HG02970 (cell line): ENCODE results near the gene SRRM5.
A peak's percentile ranks its signal among the peaks of the same experiment; 100 is the strongest.

Source experiments
- ATAC-seq: cut with Tn5 transposase; IDR thresholded peaks from one replicate; pipeline ENCODE4 v1.9.1; 2021; ENCODE audit warnings: mild to moderate bottlenecking, moderate library complexity, moderate number of reproducible peaks; ENCODE audit not compliant: unreplicated experiment, low FRiP score

SRRM5 gene

GRCh38 chr19:43610493-43610892 is 1.4 kb upstream of the SRRM5 start:
- no peak for ATAC-seq

DNA sequence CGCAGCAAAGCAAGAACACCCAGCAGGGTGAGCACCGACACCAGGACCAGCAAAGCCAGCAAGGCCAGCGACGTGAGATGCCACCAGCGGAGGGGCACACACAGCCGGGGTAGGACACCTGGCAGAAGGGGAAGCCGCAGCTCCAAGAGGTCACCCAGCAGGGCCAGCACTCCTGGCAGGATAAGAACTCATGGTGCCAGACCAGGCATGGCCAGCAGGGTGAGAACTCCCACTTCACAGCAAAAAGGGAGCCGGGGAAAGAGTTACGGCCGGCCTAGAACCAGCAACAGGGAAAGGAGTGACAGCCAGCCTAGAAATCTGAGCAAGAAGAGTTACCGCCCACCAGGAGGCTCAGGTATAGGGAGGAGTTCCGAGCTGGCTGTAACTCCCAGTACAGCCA is 486 bp downstream of the SRRM5 start:
- no peak for ATAC-seq

DNA sequence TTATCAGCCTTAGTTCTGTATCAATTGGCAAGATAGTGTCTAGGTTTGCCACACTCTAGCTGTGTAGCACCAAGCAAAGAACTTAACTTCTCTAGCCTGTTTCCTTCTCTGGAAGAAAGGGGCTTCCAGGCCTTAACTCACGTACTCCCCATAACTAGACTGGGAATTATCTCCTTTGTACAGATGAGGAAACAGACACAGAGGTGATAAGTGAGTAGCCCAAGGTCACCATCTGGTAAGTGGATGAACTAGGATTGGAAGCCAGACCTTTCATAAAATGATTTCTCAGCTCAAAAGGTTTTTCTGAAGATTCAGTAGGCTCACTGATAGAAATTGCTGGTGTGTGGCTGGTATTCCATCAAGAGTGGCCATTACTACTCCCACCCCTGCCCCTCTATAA is 4.4 kb downstream of the SRRM5 start:
- no peak for ATAC-seq

DNA sequence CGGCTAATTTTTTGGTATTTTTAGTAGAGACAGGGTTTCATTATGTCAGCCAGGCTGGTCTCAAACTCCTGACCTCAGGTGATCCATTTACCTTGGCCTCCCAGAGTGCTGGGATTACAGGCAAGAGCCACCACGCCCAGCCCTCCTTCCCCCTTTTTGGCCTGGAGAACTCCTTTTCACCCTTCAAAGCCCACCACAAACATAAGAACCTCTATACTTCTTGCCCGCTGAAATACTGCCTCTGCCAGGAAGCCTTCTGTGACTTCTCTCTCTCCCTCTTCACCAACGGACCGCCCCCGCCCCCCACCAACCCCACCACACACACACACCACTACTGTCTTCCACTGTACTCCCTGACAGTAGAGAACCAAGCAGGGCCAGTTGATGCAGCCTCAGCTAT is 5.1 kb downstream of the SRRM5 start:
- ATAC-seq: no peak

- no peak for ATAC-seq
Observed at GRCh38 chr19:43618921-43619261, 7.0 kb downstream of the SRRM5 start.

DNA sequence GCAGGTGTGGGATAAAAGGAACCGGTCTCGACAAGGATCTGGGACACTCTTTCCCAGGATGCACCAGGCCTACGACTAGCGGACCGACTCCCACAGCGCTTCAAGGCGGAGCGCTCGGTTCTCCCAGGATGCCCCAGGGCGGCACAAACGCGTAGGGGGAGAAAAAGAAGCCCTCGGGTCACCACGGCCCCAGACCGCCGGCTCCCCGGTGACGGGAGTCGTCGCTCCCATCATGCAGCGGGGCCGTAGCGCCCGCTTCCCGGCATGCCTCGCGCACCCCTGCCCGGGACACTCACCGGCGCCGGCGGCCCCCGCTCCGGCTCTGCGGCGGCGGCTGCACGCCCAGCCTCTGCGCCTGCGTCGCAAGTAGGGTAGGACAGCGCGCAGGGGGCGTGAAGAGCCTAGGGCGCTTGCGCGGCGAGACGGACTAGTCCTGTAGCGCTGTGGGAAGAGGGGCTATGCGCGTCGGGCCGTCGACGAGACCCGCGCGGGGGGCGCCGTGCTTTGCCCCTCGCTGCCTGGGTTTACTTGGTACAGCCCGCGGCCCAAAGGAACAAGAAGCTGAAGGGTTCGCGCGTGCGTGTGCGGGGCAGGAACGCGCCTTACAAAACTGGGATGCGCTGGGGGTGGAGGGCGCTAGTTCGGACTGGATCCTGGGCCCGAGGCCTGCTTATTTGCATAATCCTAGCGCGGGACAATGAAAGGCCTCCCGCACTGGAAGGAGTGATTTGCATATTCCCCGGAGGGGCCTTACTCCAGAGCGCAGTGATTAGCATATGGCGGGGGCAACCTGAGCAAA is 7.6 kb downstream of the SRRM5 start, which contains the start of gene ZNF428:
Gene ZNF428 (minus strand): TSS at position 368 of the 799 bp plus-strand sequence. CDS start 5,325 bp downstream, outside the sequence.
- peak; percentile 74 for ATAC-seq

DNA sequence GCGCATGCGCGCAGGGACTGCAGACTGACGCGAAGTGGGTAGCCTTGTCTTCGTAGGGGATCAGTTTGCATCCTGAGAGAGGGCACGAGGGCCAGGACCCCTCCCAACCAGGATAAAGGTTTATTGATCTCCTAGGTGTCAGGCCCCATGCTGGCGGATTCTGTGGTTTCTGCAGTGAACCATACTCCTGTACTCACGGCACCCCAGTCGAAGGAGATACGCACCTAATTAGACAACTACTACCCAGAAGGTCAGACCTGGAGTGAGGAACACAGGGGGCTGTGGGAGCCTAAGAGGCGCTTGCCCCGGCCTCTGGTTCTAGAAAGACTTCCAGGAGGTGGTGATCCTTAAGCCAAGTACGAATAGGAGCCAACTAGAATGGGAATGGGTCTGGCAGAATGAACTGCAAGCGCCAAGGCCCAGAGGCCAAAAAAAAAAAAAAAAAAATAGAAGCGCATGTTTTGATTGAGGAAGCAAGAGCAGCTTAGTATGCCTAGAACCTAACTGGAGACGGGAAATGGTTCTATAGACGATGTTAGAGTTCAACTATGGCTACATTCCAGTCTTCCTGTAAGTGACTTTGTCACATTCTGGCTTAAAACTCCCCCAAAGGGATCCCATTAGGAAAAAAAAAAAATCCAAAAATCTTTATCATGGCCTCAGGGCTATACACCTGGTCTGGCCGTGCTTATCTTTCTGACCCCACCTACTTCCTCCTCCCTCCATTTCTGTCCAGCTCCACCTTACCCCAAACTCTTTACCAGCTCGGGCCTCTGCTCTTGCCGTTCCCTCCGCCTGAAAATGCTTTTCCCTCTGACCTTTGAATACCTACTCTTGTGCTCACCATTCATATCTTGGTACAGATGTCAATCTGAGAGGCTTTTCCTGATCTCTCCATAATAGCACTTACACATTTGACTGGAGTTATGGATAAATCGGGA is 8.4 kb downstream of the SRRM5 start:
- ATAC-seq: no peak

GRCh38 chr19:43622070-43622469 is 10.2 kb downstream of the SRRM5 start:
- no peak for ATAC-seq

DNA sequence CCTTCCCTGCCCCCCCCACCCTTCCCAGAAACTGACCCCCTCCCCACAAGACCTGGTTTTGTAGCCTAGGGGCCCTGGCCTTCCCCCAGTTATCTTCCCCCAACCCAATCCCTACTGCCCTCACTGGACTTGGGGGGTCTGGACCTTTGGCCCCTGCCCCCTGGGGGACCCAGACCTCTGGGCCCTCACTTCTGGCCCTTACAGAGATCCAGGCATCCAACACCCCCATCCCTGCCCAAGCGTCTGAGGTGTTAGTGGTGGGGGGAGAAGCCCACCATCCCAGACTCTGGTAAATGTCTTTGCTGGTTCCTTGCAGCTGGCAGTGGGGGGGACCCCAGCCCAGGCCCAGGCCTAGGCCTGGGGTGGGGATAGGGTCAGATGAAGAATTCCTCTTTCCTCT is 11.1 kb downstream of the SRRM5 start:
- no peak for ATAC-seq

DNA sequence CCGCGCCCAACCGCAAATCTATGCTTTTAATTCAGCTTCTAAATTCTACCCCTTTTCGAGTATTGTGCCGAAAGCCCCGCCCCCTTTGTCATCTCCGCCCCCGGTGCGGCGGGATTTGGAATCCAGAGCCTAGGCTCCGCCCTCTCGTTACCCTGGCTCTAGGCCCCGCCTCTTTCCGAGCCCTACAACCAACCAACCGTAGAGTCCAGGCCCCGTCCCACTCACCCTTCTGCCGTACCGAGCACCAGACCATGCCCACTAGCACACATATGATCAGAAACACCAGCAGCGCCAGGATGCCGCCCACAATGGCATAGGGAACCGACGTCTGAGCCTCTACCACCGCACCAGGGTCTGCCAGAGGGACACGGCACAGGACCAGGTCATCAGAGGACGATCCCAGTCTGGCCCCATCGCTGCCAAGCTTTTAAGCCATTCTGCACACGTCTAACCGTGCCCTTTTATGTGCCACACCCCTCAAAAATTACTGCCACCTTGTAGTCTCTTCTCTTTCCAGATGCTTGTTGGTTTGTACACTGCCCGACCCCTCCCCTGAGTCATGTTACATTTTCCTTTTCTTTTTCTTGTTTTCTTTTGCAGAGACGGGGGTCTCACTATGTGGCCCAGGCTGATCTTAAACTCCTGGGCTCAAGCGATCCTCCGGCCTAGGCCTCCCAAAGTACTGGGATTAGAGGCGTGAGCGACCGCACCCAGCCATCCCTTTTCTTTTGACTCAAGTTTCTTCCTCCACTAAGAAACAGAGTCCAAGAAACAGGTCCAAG is 12.2 kb downstream of the SRRM5 start:
- ATAC-seq: no peak

GRCh38 chr19:43624933-43625332 is 13.0 kb downstream of the SRRM5 start:
- ATAC-seq: no peak

DNA sequence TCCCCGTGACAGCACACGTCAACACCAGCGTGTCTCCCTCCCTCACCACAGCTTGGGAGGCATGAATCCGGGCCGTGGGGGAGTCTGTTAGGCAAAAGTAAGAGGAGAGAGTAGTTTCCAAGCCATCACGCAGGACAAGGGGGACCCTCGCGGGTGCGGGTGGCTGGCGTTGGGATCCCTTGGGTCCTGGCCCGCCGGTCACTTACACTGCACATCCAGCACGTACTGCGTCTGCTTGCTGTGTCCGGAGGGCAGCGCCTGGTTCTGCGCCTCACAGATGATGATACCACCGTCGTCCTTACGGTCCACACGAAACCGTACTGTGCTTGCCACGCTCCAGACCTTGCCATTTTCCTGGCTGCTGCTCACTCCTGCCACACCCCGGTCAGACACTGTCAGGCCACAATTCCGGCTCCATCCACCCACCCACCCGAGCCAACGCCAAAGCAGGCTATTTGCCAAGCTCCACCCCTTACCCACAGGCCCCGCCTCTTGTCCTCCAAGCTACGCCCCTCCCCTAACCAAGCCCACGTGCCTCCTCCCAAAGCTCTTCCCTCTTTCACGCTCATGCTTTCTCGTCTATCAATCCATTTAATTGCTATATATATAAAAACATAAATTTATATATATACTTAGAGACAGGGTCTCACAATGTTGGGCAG is 14.2 kb downstream of the SRRM5 start:
- no peak for ATAC-seq

- ATAC-seq: no peak
Observed at GRCh38 chr19:43626838-43627237, 14.9 kb downstream of the SRRM5 start.

DNA sequence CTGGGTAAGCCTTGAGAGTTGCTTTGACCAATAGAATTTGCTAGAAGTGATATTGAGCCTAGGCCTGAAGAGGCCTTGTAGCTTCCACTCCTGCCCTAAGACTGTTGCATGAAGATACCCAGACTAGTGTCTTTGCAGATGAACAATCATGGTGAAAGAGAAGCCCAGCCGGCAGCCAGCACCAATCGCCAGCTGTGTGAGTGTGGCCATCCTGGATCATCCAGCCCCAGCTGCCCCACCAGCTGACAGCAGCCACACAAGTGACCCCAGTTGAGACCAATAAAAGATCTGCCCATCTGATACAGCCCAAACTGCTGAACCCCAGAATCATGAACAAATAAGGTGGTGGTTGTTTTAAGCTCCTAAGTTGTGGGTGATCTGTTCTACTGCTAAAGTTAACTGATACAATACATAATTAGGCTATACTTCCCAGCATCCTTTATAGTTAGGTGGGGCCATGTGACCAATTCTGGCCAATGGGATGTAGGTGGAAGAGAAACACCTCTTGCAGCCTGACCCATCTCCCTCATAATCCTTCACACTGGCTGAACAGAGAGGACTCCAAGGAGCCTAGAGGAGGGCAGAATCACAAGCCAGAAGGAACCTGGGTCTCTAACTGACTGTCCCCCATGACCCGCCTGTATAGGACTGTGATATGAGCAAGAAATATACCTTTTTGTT is 16.9 kb downstream of the SRRM5 start:
- no peak for ATAC-seq

GRCh38 chr19:43631491-43631890 is 19.6 kb downstream of the SRRM5 start:
- ATAC-seq: no peak

DNA sequence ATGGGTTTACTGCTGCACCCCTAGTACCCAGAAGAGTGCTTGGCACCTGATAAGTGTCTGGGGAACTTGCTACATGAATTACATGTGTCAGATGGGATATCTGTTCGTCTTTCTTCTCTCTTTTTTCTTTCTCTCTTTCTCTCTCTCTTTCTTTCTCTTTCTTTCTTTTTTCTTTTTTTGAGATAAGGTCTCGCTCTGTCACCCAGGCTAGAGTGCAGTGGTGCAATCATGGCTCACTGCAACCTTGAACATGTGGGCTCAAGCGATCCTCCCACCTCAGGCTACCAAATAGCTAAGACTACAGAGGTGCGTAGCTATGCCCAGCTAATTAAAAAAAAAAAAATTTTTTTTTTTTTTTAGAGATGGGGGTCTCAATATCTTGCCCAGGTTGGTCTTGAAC is 21.6 kb downstream of the SRRM5 start:
- ATAC-seq: no peak

DNA sequence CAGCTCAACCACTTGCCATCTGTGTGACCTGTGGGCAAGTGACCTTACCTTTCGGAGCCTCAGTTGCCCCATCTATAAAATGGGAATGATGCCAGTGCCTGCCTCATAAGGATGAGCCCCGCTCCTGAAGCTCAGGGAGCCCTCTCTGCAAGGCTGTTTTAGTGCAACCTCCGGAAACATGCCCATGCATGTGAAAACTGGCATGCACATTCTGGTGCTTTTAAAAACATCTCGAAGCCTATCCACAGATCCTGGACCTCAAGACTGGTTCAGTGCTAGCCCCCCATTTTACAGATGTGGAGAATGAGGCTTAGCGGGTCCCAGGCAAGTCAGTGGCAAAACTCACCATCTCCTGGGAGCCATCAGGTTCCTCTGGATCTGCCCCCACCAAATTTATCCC is 22.2 kb downstream of the SRRM5 start:
- ATAC-seq: no peak

DNA sequence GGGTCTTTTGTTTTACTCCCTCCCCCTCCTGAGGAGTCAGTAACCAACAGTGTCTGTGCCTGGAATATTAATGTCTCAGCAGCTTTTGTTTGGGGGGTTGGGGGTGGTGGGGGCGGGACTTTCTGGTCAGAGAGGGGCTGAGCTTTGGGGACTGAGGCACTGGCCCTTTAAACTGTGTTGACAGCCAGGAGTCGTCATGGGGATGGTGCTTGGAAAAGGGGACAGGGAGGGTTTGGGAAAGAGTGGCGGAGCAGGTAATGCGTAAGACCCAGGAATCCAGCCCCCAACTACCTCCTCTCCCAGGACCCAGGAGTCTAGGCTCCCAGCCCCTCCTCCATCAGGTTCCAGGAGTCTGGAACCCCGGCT is 22.6 kb downstream of the SRRM5 start:
- no peak for ATAC-seq

- no peak for ATAC-seq
Observed at GRCh38 chr19:43634872-43635560, 23.1 kb downstream of the SRRM5 start.
